ENCODE measurements around the gene CDKN1B. TPM values are rescaled to one million over a fixed set of nuclear protein-coding genes. Genes with fewer than 3 reads are reported as not detected.

Gene CDKN1B
- total RNA-seq, 3 donors from 2014 or later (not counting 1 experiment from before 2014, with no cell fraction given) = 119 to 207 (median 130) TPM

DNA sequence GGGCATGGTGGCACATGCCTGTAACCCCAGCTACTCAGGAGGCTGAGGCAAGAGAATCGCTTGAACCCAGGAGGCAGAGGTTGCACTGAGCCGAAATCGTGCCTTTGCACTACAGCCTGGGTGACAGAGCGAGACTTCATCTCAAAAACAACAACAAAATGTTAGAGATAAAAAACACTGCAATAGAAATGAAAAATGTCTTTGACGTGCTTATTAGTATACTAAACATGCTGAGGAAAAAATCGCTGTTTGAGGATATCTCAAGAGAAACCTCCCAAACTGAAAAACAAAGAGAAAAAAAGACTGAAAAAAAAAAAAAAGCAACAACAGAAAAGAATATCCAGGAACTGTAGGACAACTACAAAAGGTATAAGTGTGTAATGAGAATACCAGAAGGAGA, 53.1 kb downstream of the CDKN1B start:
- H3K36me3 ChIP-seq (ENCODE audit: control insufficient read depth, insufficient read depth, low read length) = no peaks in the 10 kb centered on the region
- no peaks in the 10 kb centered on the region for H3K27me3 ChIP-seq (ENCODE audit: control insufficient read depth, insufficient read depth, low read length)
- H3K27ac ChIP-seq (ENCODE audit: low read length) = no peak overlapping the region
- peaks cover 2% of the 10 kb centered on the region in 2 donors for H3K9me3 Mint-ChIP-seq
- H3K4me3 Mint-ChIP-seq = no peak overlapping the region
- H3K27ac Mint-ChIP-seq = no peak overlapping the region
- H3K4me3 ChIP-seq (ENCODE audit: low read length) = no peak overlapping the region
- no peaks in the 10 kb centered on the region for H3K4me1 Mint-ChIP-seq
- DNase-seq (no peak), ATAC-seq (no peak)
- intact Hi-C loops (cut with micrococcal nuclease) = no loop called here
- H3K36me3 Mint-ChIP-seq = peaks cover 8% of the 10 kb centered on the region
- H3K4me1 ChIP-seq (ENCODE audit: control insufficient read depth, insufficient read depth, low read length) = no peaks in the 10 kb centered on the region
- peaks cover 4% of the 10 kb centered on the region for H3K9me3 ChIP-seq (ENCODE audit: control insufficient read depth, insufficient read depth, low read length)
- H3K27me3 Mint-ChIP-seq (ENCODE audit: low read depth in 2 of 2) = no peaks in the 10 kb centered on the region
- WGBS (ENCODE audit: insufficient coverage) = 100% methylated on average over 3 of the region's 6 CpGs
- TF ChIP-seq, protein P1, sequence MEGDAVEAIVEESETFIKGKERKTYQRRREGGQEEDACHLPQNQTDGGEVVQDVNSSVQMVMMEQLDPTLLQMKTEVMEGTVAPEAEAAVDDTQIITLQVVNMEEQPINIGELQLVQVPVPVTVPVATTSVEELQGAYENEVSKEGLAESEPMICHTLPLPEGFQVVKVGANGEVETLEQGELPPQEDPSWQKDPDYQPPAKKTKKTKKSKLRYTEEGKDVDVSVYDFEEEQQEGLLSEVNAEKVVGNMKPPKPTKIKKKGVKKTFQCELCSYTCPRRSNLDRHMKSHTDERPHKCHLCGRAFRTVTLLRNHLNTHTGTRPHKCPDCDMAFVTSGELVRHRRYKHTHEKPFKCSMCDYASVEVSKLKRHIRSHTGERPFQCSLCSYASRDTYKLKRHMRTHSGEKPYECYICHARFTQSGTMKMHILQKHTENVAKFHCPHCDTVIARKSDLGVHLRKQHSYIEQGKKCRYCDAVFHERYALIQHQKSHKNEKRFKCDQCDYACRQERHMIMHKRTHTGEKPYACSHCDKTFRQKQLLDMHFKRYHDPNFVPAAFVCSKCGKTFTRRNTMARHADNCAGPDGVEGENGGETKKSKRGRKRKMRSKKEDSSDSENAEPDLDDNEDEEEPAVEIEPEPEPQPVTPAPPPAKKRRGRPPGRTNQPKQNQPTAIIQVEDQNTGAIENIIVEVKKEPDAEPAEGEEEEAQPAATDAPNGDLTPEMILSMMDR (IDR thresholded peaks at IDR 0.05) = no peak

Other genes with a start within 250 kb of the CDKN1B start
- gene DUSP16, start 154.5 kb upstream of the CDKN1B start, total RNA-seq = 10 to 100 TPM in 1 of 3 donors, 1 to 10 TPM in 2; 6.9 to 19.9 (median 10.0) TPM
- 10 to 100 TPM in 2 of 3 donors, 1 to 10 TPM in 1; 9.0 to 13.1 (median 10.7) TPM for gene CREBL2, start 105.5 kb upstream of the CDKN1B start, total RNA-seq
- 1 to 10 TPM in 2 of 3 donors, under 1 TPM in 1; 0.45 to 2.6 (median 2.2) TPM for gene GPR19, start 21.2 kb upstream of the CDKN1B start, total RNA-seq
- 1 to 10 TPM in 2 of 3 donors, under 1 TPM in 1; 0.70 to 1.6 (median 1.6) TPM for gene APOLD1, start 68.3 kb downstream of the CDKN1B start, total RNA-seq
- gene DDX47, start 96.0 kb downstream of the CDKN1B start, total RNA-seq = 100 to 1,000 TPM in 2 of 3 donors, 10 to 100 TPM in 1; 98.9 to 120 (median 114) TPM
- gene GPRC5A, start 174.2 kb downstream of the CDKN1B start, total RNA-seq = under 1 TPM in 2 of 3 donors, not detected in 1; 0.09 to 0.28 TPM
- gene GPRC5D, start 234.8 kb downstream of the CDKN1B start, total RNA-seq = 1 to 10 TPM in 1 of 3 donors, not detected in 2; 5.5 TPM